GM19397 (cell line): Measurements from ENCODE around the gene GSX1.

Source experiments
- ATAC-seq: cut with Tn5 transposase; IDR thresholded peaks from one replicate; pipeline ENCODE4 v1.9.1; 2021; ENCODE audit warnings: mild to moderate bottlenecking, moderate library complexity; ENCODE audit not compliant: unreplicated experiment

Gene GSX1

GRCh38 chr13:27826379-27827353 is 34.4 kb downstream of the GSX1 start:
- ATAC-seq: no peak

DNA sequence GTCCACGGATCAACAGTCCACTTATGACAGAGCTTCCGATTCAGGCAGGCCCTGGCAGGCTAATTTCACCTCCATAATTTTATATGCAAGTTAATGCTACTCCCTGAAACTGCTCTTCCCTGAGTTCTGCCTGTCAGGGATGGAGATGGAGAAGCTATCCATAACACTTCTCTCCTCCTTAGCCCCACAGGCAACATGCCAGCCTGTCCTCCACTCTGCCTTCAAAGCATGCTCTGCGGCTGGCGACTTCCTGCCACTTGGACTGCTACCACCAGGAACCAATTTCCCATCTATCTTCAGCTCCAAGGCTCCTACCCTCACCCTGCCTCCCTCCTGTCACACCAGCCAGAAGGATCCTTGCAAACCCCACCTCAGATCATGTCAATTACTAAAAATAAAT is 35.4 kb downstream of the GSX1 start:
- ATAC-seq: no peak

GRCh38 chr13:27830010-27830409 is 37.7 kb downstream of the GSX1 start:
- ATAC-seq: peak; percentile 79

DNA sequence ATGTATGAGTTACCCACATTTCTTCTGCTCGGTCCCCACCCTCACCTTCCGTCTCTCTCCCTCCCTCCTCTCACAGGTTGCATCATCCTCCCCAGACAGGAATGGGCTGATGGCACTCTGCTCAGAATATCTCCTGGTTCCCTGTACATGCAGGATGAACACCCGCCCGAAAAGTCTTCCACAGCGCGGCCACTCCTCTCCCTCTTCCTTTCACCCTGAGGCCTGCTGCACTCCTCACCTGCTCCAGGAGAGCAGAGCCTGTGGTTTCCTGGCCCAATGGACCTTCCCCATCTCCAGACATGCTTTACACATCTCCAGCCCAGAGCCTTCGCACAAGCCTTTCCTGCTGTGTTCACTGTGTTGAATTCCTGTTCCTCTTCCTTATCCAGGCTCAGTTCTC is 40.9 kb downstream of the GSX1 start:
- no peak for ATAC-seq

DNA sequence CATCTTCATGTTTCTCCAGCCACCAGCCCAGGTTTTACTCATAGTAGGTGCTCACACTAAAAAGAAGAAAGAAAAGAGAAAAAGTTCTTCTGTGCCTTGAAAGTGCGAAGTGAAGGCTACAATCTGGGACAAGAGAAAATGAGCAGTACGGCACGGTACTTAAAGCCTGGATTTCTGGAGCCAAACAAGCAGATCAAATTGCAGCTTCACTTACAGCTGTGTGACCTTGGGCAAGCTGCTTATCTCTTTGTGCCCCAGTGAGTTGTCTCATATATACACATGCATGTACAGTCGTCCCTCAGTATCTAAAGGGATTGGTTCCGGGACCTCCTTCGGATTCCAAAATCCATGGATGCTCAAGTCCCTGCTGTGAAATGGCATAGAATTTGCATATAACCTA is 41.8 kb downstream of the GSX1 start:
- ATAC-seq: no peak

DNA sequence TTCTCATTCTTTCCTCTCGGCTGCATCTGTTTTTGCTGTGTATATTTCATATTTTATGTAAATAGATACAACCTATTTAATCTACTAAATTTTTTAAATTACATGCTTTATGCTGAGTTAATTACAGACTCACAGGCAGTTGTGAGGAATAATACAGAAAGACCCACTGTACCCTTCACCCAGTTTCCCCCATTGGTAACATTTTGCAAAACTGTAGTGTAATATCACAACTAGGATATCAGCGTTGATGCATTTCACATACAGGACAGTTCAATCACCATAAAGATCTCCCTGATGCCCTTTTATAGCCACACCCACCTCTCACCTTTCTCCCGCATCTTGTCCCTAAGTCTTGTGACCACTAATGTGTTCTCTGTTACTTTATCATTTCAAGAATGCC is 43.5 kb downstream of the GSX1 start:
- no peak for ATAC-seq

- no peak for ATAC-seq
These were observed 47.7 kb downstream of the GSX1 start for GRCh38 chr13:27839809-27840467.

DNA sequence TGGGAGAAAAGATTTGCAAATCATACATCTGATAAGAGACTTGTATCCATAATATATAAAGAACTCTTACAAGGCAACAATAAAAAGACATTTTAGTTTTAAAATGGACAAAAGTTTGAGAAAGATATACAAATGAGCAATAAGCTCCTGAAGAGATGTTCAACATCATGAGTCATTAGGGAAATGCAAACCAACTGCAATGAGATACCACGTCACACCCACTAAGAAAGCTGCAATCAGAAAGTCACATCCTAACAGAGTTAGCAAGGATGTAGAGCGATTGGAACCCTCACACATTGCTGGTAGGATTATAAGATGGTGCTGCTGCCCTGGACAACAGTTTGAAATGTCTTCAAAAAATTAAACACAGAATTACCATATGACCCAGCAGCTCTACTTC is 50.3 kb downstream of the GSX1 start:
- no peak for ATAC-seq
